Thoracic aorta (tissue), 2 donors: ENCODE measurements around the gene MEGF10. TPM values are rescaled to one million over a fixed set of nuclear protein-coding genes. Genes with fewer than 3 reads are reported as not detected.

Experiments
- ATAC-seq: fragments of 150-250 bp; one replicate; pipeline ENCODE4 v1.8.0; 2017; ENCODE audit warnings: low read depth; ENCODE audit not compliant: insufficient number of reproducible peaks, low FRiP score
- DNase-seq: peaks from one replicate; pipeline ENCODE4 v3.0.0-alpha.2; 2020; ENCODE audit warnings: low spot score
- H3K27ac ChIP-seq, 2 donors: fragments of 200-600 bp; sonication (generic); 1 replicate in 1 of 2; 2 replicates in 1 of 2; pipeline ENCODE4 v1.5.1; 2016; ENCODE audit warnings: mild to moderate bottlenecking in 2 of 2, moderate library complexity in 2 of 2
- H3K27me3 ChIP-seq: fragments of 200-600 bp; sonication (generic); replicated peaks from 2 replicates; pipeline ENCODE4 v1.6.0; 2016; ENCODE audit warnings: mild to moderate bottlenecking; ENCODE audit not compliant: insufficient read depth
- H3K36me3 ChIP-seq: fragments of 200-600 bp; sonication (generic); one replicate; pipeline ENCODE4 v1.5.1; 2016
- H3K4me1 ChIP-seq, 2 donors: fragments of 200-600 bp; sonication (generic); 1 replicate in 1 of 2; 2 replicates in 1 of 2; pipeline versions ENCODE4 v1.5.1 to v1.6.0; 2016; ENCODE audit warnings: low read depth in 2 of 2, mild to moderate bottlenecking in 1 of 2; ENCODE audit not compliant: control insufficient read depth in 1 of 2
- H3K4me3 ChIP-seq: fragments of 200-600 bp; sonication (generic); 2 replicates; pipeline ENCODE4 v1.5.1; 2016; ENCODE audit warnings: mild to moderate bottlenecking
- H3K9me3 ChIP-seq: fragments of 200-600 bp; sonication (generic); 2 replicates; pipeline ENCODE4 v1.5.1; 2016
- CTCF ChIP-seq: fragments of 200-600 bp; sonication (generic); IDR thresholded peaks from one replicate; pipeline ENCODE4 v1.5.1; 2019; ENCODE audit warnings: antibody characterized with exemption
- total RNA-seq, 2 donors: library from RNA; depleted of rRNA; stranded (reverse); fragments of >200 nt; gene quantifications; one replicate each; pipeline versions ENCODE4 v1.1.0 to v1.2.3, GENCODE V29; 2016

MEGF10 gene
- total RNA-seq, 2 donors from 2014 or later = under 0.01 to 0.21 TPM

DNA sequence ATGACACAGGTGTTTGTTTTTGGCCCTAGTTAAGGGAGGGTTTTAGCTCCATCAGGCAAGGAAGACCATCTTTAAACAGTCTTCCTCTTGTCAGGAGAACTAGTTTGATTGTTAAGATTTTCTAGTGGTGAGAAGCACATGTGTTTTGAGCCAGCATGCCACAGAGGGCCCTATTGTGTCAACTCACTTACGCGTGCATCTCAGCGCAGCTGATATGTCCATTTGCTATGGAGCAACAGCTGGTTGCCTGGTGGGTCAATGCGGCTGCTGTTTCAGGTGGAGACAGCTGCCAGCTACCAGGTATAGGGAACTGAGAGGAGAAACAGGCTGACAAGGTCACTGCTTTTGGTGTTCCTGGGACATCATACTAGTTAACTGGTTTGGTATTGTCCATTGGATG, 126.3 kb downstream of the MEGF10 start:
- H3K27ac ChIP-seq = no peak overlapping the region
- H3K4me1 ChIP-seq = peaks cover 0 to 7% of the 10 kb centered on the region in 2 donors
- H3K27me3 ChIP-seq = no peaks in the 10 kb centered on the region
- H3K36me3 ChIP-seq = no peaks in the 10 kb centered on the region
- no peak for DNase-seq
- TF ChIP-seq CTCF = no peak
- no peak overlapping the region for H3K4me3 ChIP-seq
- no peaks in the 10 kb centered on the region for H3K9me3 ChIP-seq
- no peak for ATAC-seq

DNA sequence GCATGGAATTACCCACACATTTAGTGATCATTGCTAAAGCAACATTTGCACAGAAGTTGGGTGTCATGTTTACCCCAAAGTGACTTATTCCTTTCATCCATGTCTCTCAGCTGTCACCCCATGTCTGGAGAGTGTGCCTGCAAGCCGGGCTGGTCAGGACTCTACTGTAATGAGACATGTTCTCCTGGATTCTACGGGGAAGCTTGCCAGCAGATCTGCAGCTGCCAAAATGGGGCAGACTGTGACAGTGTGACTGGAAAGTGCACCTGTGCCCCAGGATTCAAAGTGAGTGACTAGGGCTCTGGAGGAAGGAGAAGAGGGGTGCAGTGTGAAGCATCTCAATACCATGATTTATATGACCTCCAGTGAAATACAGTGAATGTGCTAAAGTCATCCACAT, 126.9 kb downstream of the MEGF10 start:
- TF ChIP-seq CTCF = no peak

GRCh38 chr5:127418367-127418766, 127.8 kb downstream of the MEGF10 start:
- no peaks in the 10 kb centered on the region for H3K9me3 ChIP-seq
- H3K27ac ChIP-seq = no peak overlapping the region
- H3K27me3 ChIP-seq = no peaks in the 10 kb centered on the region
- no peak for DNase-seq
- no peaks in the 10 kb centered on the region for H3K36me3 ChIP-seq
- no peak for TF ChIP-seq CTCF
- peaks cover 0 to 7% of the 10 kb centered on the region in 2 donors for H3K4me1 ChIP-seq
- no peak for ATAC-seq
- H3K4me3 ChIP-seq = no peak overlapping the region

More for the DNA sequence above, 126.9 kb downstream of the MEGF10 start:
- DNase-seq (no peak), ATAC-seq (no peak)
- H3K9me3 ChIP-seq = no peaks in the 10 kb centered on the region
- H3K36me3 ChIP-seq = no peaks in the 10 kb centered on the region
- no peaks in the 10 kb centered on the region for H3K27me3 ChIP-seq
- H3K4me1 ChIP-seq = peaks cover 0 to 7% of the 10 kb centered on the region in 2 donors
- no peak overlapping the region for H3K4me3 ChIP-seq
- H3K27ac ChIP-seq = no peak overlapping the region

- no peaks in the 10 kb centered on the region for H3K9me3 ChIP-seq
- peaks cover 0 to 7% of the 10 kb centered on the region in 2 donors for H3K4me1 ChIP-seq
- no peak for DNase-seq
- no peaks in the 10 kb centered on the region for H3K27me3 ChIP-seq
- no peak overlapping the region for H3K27ac ChIP-seq
- no peak overlapping the region for H3K4me3 ChIP-seq
- no peak for ATAC-seq
- H3K36me3 ChIP-seq = no peaks in the 10 kb centered on the region
- TF ChIP-seq CTCF = no peak
Observed at GRCh38 chr5:127418974-127419682, 128.5 kb downstream of the MEGF10 start.

- ATAC-seq = no peak
- DNase-seq = no peak
- no peak for TF ChIP-seq CTCF
- Histone ChIP-seq H3K9me3 (no peaks in the 10 kb centered on the region), H3K27me3 (no peaks in the 10 kb centered on the region), H3K27ac (no peak overlapping the region), H3K4me3 (no peak overlapping the region), H3K36me3 (no peaks in the 10 kb centered on the region), H3K4me1 (peaks cover 0 to 7% of the 10 kb centered on the region in 2 donors)
Observed at GRCh38 chr5:127419683-127420257, 129.2 kb downstream of the MEGF10 start.
